AG10803 (cell line): ENCODE measurements around the gene PPP2R2D.

Source experiments
- DNase-seq: peaks from one replicate; pipeline ENCODE4 v3.0.0; 2010; ENCODE audit warnings: low read depth
- H3K4me3 ChIP-seq: 2 replicates; pipeline ENCODE4 v1.5.1; 2011; ENCODE audit warnings: mild to moderate bottlenecking, low read length, control low read depth
- CTCF ChIP-seq: conservative IDR thresholded peaks from 2 replicates; pipeline ENCODE4 v1.5.1; 2011; ENCODE audit warnings: mild to moderate bottlenecking, low read length, control low read depth, inconsistent platforms

The PPP2R2D gene

GRCh38 chr10:131960631-131961046, 59.8 kb downstream of the PPP2R2D start:
- no peak for TF ChIP-seq CTCF
- no peak for DNase-seq

GRCh38 chr10:131961047-131961776, 60.4 kb downstream of the PPP2R2D start:
- DNase-seq: no peak
- peak overlapping the region; percentile 63 for H3K4me3 ChIP-seq
- no peak for TF ChIP-seq CTCF

More at GRCh38 chr10:131960631-131961046, 59.8 kb downstream of the PPP2R2D start:
- H3K4me3 ChIP-seq: no peak overlapping the region

GRCh38 chr10:131961777-131962662, 61.2 kb downstream of the PPP2R2D start:
- peak; percentile 60 for DNase-seq
- TF ChIP-seq CTCF: no peak
- H3K4me3 ChIP-seq: peak overlapping the region; percentile 63

GRCh38 chr10:131963350-131963749, 62.5 kb downstream of the PPP2R2D start:
- DNase-seq: no peak
- TF ChIP-seq CTCF: no peak
- no peak overlapping the region for H3K4me3 ChIP-seq

- no peak for TF ChIP-seq CTCF
- no peak for DNase-seq
- H3K4me3 ChIP-seq: no peak overlapping the region
Observed at GRCh38 chr10:131963811-131964210, 63.0 kb downstream of the PPP2R2D start.

GRCh38 chr10:131964298-131964697, 63.5 kb downstream of the PPP2R2D start:
- H3K4me3 ChIP-seq: no peak overlapping the region
- TF ChIP-seq CTCF: no peak
- no peak for DNase-seq
